Measurements from ENCODE around the gene BABAM1. TPM values are rescaled to one million over a fixed set of nuclear protein-coding genes. Genes with fewer than 3 reads are reported as not detected.

Gene BABAM1
- polyA plus RNA-seq, 1 experiment = 122 TPM

DNA sequence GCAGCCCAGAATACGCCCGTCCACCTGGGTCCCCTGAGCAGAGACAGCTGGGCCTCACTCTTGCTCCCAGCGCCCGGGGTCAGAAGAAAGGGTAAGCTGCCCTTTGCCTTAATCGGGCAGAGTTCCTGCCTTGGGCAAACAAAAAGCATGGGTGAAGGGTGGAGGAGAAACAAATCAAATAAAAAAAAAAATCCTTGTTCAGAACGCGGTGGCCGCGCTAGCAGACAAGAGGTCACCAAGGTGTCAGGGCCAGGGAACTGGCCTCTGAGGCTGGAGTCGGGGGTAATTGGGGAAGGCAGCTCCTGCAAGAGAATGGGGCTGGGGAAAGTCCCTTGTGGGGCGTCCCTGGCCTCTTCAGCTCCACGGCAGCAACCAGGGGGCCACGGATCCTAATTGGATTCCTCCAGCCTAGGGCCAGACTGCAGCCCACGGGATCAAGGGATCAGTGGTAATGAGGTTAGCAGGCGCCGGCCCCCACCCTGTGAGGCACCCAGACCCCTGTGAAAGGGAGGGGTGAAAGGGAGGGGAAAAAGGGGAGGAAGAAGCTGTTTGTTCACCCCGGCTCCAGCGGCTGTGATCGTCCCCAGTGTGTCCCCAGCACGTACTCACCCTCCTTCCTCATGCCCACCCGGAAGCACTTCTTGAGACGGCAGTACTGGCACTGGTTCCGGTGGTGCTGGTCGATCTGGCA, 27.0 kb upstream of the BABAM1 start:
- ChIA-PET POLR2A (no interaction called here), CTCF (no interaction called here)
- Histone ChIP-seq H3K36me3 (ENCODE audit: control insufficient read depth, insufficient read depth, low read length) (peaks cover 11% of the 10 kb centered on the region), H3K4me3 (ENCODE audit: low read depth, low read length) (no peak overlapping the region), H3K27me3 (ENCODE audit: control insufficient read depth, insufficient read depth, low read length) (no peaks in the 10 kb centered on the region)
- TF ChIP-seq CTCF (IDR thresholded peaks at IDR 0.05; ENCODE audit: insufficient read depth, low read depth, low read length) = no peak
- DNase-seq (ENCODE audit: low read depth) = no peak

GRCh38 chr19:17240826-17241399, 26.3 kb upstream of the BABAM1 start:
- ChIA-PET POLR2A (interaction anchor here (0.6 kb wide), 1 partner anchor 16 kb away, joined by 6 read pairs; no protein-coding TSS in a partner anchor), CTCF (no interaction called here)
- DNase-seq (ENCODE audit: low read depth) = no peak
- TF ChIP-seq CTCF (IDR thresholded peaks at IDR 0.05; ENCODE audit: insufficient read depth, low read depth, low read length) = no peak
- H3K4me3 ChIP-seq (ENCODE audit: low read depth, low read length) = no peak overlapping the region
- peaks cover 11% of the 10 kb centered on the region for H3K36me3 ChIP-seq (ENCODE audit: control insufficient read depth, insufficient read depth, low read length)
- H3K27me3 ChIP-seq (ENCODE audit: control insufficient read depth, insufficient read depth, low read length) = no peaks in the 10 kb centered on the region

DNA sequence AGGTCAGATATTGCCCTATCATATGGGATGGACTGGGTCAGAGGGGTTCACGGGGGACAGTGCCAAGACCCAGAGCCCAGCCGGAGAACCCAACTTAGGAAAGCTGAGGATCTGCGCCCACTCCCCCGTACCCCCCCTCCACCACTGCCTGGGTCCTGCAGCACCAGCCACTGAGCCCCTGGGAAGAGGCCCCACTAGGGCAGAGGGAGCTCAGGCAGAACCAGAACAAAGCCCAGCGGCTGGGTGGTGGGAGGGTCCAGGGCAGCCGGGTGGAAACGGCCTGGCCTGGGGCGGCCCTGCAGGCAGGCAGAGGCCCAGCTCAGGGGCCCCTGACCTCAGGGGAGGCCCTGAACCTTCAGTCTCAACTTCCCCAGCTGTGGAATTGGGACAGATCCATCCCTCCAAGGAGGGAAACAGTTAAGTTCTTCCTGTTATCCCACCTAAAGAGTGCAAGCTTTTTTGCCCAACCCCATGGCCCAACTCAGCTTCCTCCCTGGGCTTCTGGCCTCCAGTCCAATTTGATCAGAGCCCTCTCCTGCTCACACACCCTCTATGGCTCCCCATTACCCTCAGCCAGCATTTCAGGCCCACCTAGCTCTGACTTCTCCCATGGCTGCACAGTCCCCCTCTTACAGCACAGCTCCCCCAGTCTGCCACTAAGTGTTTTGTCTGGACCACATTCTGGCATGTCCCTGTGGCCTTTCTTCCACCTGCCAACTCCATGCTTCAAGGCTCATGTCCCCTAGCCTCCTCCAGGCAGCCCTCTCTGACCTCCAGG, 24.6 kb upstream of the BABAM1 start:
- ChIA-PET CTCF (interaction anchor here (0.6 to 2.3 kb wide), 5 partner anchors 7 to 39 kb away, joined by 3 to 14 read pairs (median 3); partner anchors contain the start of gene ANKLE1), POLR2A (interaction anchor here (0.8 kb wide), 1 partner anchor 16 kb away, joined by 3 read pairs; the partner anchor contains the start of gene OCEL1)
- no peak for TF ChIP-seq CTCF (IDR thresholded peaks at IDR 0.05; ENCODE audit: insufficient read depth, low read depth, low read length)
- Histone ChIP-seq H3K27me3 (ENCODE audit: control insufficient read depth, insufficient read depth, low read length) (no peaks in the 10 kb centered on the region), H3K4me3 (ENCODE audit: low read depth, low read length) (peak overlapping the region; percentile 5; the same call in 1 of the 2 replicates), H3K36me3 (ENCODE audit: control insufficient read depth, insufficient read depth, low read length) (peaks cover 11% of the 10 kb centered on the region)
- no peak for DNase-seq (ENCODE audit: low read depth)

DNA sequence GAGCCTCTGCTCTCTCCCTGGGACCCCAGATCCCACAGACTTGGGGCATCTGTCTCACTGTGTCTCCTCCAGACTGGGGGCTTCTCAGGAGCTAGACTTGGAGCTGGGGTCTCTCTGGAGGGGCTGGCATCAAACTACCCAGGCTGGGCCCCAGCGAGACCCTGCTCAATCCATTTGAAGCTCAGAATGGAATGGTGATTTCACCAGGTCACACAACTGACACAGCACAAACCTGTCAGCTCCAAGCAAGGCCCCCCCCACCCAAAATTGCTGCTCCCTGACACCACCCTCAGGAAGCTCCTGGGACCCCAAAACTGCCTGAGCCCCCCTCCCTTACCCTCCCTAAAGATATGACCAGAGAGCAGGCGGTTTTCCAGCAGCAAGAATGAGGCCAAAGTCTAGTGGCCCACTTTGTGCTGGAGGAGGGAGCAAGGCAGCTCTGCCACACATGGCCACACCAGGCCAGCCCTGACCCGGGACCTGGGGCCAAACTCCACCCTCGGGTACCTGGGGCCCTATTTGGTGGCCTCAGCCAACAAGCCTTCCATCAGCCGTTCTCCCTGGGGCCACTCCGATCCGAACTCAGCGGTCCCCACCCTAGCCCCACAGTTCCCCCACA, 23.9 kb upstream of the BABAM1 start:
- no peak for DNase-seq (ENCODE audit: low read depth)
- H3K36me3 ChIP-seq (ENCODE audit: control insufficient read depth, insufficient read depth, low read length) = peaks cover 8% of the 10 kb centered on the region
- H3K27me3 ChIP-seq (ENCODE audit: control insufficient read depth, insufficient read depth, low read length) = no peaks in the 10 kb centered on the region
- CTCF ChIA-PET = interaction anchor here (0.6 to 2.3 kb wide), 6 partner anchors 8 to 39 kb away, joined by 3 to 14 read pairs (median 3); partner anchors contain the start of gene ANKLE1
- H3K4me3 ChIP-seq (ENCODE audit: low read depth, low read length) = peak overlapping the region; percentile 96
- TF ChIP-seq CTCF (IDR thresholded peaks at IDR 0.05; ENCODE audit: insufficient read depth, low read depth, low read length) = no peak
- POLR2A ChIA-PET = no interaction called here
